OCI-LY1 (cell line): ENCODE measurements around the gene TMEM9B.

Source experiments
- H2AFZ ChIP-seq: fragments of 200-600 bp; sonication (generic), shearing (Covaris generic); 2 replicates; pipeline ENCODE4 v1.6.0; 2014; ENCODE audit warnings: antibody characterized with exemption, mild to moderate bottlenecking, low read length
- H3F3A ChIP-seq: fragments of 200-600 bp; sonication (generic), shearing (Covaris generic); 2 replicates; pipeline ENCODE4 v1.6.0; 2014; ENCODE audit warnings: mild to moderate bottlenecking, antibody characterized with exemption, low read length, moderate library complexity; ENCODE audit not compliant: insufficient read depth
- H3K27ac ChIP-seq: fragments of 200-600 bp; sonication (generic); 2 replicates; pipeline ENCODE4 v1.5.1; 2014; ENCODE audit warnings: low read length, mixed run types, mild to moderate bottlenecking, low read depth; ENCODE audit not compliant: poor library complexity, severe bottlenecking
- H3K27me3 ChIP-seq: fragments of 200-600 bp; sonication (generic); 2 replicates; pipeline ENCODE4 v1.6.0; 2014; ENCODE audit warnings: antibody characterized with exemption, mild to moderate bottlenecking, low read length, moderate library complexity; ENCODE audit not compliant: insufficient read depth
- H3K36me3 ChIP-seq: fragments of 200-600 bp; sonication (generic); 2 replicates; pipeline ENCODE4 v1.6.1; 2014; ENCODE audit warnings: mild to moderate bottlenecking, antibody characterized with exemption, low read length, moderate library complexity, mixed read lengths; ENCODE audit not compliant: insufficient read depth
- H3K4me1 ChIP-seq: fragments of 200-600 bp; sonication (generic); 2 replicates; pipeline ENCODE4 v1.5.1; 2014; ENCODE audit warnings: mild to moderate bottlenecking, low read length, moderate library complexity; ENCODE audit not compliant: insufficient read depth, severe bottlenecking
- H3K4me2 ChIP-seq: fragments of 200-600 bp; sonication (generic), shearing (Covaris generic); 2 replicates; pipeline ENCODE4 v1.6.1; 2014; ENCODE audit warnings: low read length
- H3K4me3 ChIP-seq: fragments of 200-600 bp; sonication (generic); 2 replicates; pipeline ENCODE4 v1.5.1; 2014; ENCODE audit warnings: low read length, low read depth, mild to moderate bottlenecking, mixed read lengths; ENCODE audit not compliant: poor library complexity, severe bottlenecking
- H3K79me2 ChIP-seq: fragments of 200-600 bp; shearing (Covaris generic); 2 replicates; pipeline ENCODE4 v1.6.1; 2016; ENCODE audit warnings: mixed run types, low read length, mixed read lengths; ENCODE audit not compliant: insufficient read depth
- H3K9ac ChIP-seq: fragments of 200-600 bp; sonication (generic), shearing (Covaris generic); 2 replicates; pipeline ENCODE4 v1.6.1; 2014; ENCODE audit warnings: mild to moderate bottlenecking, low read length, mixed read lengths
- H3K9me2 ChIP-seq: fragments of 200-600 bp; sonication (generic), shearing (Covaris generic); 2 replicates; pipeline ENCODE4 v1.6.1; 2014; ENCODE audit warnings: low read depth, mild to moderate bottlenecking, low read length, mixed read lengths
- H3K9me3 ChIP-seq: fragments of 200-600 bp; shearing (Covaris generic); 2 replicates; pipeline ENCODE4 v1.6.1; 2014; ENCODE audit warnings: low read length, mixed read lengths
- H4K20me1 ChIP-seq: fragments of 200-600 bp; sonication (generic), shearing (Covaris generic); 2 replicates; pipeline ENCODE4 v1.6.0; 2016; ENCODE audit warnings: mild to moderate bottlenecking, low read length; ENCODE audit not compliant: insufficient read depth
- CTCF ChIP-seq: fragments of 200-600 bp; sonication (generic), shearing (Covaris generic); IDR thresholded peaks from 2 replicates; pipeline ENCODE4 v1.5.1; 2017; ENCODE audit warnings: mild to moderate bottlenecking, antibody characterized with exemption, low read length, moderate library complexity, mixed read lengths
- EZH2 ChIP-seq: fragments of 200-600 bp; sonication (generic), shearing (Covaris generic); IDR thresholded peaks from 2 replicates; pipeline ENCODE4 v1.8.0; 2017; ENCODE audit warnings: borderline replicate concordance, mixed run types, mild to moderate bottlenecking, antibody characterized with exemption, low read length, moderate library complexity, mixed read lengths

The TMEM9B gene

GRCh38 chr11:8967184-8967583, 2.9 kb upstream of the TMEM9B start:
- H3K36me3 ChIP-seq: peaks cover 4% of the 10 kb centered on the region; the same call in 1 of the 2 replicates
- no peak overlapping the region for H2AFZ ChIP-seq
- H3K79me2 ChIP-seq: peaks cover 16% of the 10 kb centered on the region
- peaks cover 25% of the 10 kb centered on the region for H3K4me1 ChIP-seq
- H3K9ac ChIP-seq: no peak overlapping the region
- H4K20me1 ChIP-seq: no peaks in the 10 kb centered on the region
- H3K4me3 ChIP-seq: no peak overlapping the region
- H3K9me3 ChIP-seq: no peaks in the 10 kb centered on the region
- no peak overlapping the region for H3K27ac ChIP-seq
- no peaks in the 10 kb centered on the region for H3K27me3 ChIP-seq
- TF ChIP-seq CTCF (no peak), EZH2 (no peak)
- no peaks in the 10 kb centered on the region for H3F3A ChIP-seq
- H3K9me2 ChIP-seq: no peaks in the 10 kb centered on the region
- H3K4me2 ChIP-seq: no peak overlapping the region

- Histone ChIP-seq H2AFZ (no peak overlapping the region), H3K9ac (peak overlapping the region; percentile 93), H4K20me1 (no peaks in the 10 kb centered on the region), H3K4me3 (peak overlapping the region; percentile 95), H3K9me3 (no peaks in the 10 kb centered on the region), H3K27ac (peak overlapping the region; percentile 33), H3K36me3 (peaks cover 9% of the 10 kb centered on the region; the same call in 1 of the 2 replicates), H3K27me3 (no peaks in the 10 kb centered on the region), H3K4me2 (peak overlapping the region; percentile 93), H3K4me1 (peaks cover 32% of the 10 kb centered on the region), H3F3A (no peaks in the 10 kb centered on the region), H3K79me2 (peaks cover 31% of the 10 kb centered on the region), H3K9me2 (no peaks in the 10 kb centered on the region)
- TF ChIP-seq EZH2: no peak
- TF ChIP-seq CTCF: no peak
Measured at GRCh38 chr11:8963569-8964323, 496 bp downstream of the TMEM9B start.

GRCh38 chr11:8962841-8963240, 1.4 kb downstream of the TMEM9B start:
- Histone ChIP-seq H3K4me2 (peak overlapping the region; percentile 93), H3K27ac (peak overlapping the region; percentile 33), H3K9ac (peak overlapping the region; percentile 93), H3K27me3 (no peaks in the 10 kb centered on the region), H3K4me1 (peaks cover 32% of the 10 kb centered on the region), H4K20me1 (no peaks in the 10 kb centered on the region), H3K36me3 (peaks cover 9% of the 10 kb centered on the region; the same call in 1 of the 2 replicates), H3F3A (no peaks in the 10 kb centered on the region), H3K4me3 (peak overlapping the region; percentile 95), H3K9me2 (no peaks in the 10 kb centered on the region), H3K9me3 (no peaks in the 10 kb centered on the region), H3K79me2 (peaks cover 33% of the 10 kb centered on the region), H2AFZ (no peak overlapping the region)
- no peak for TF ChIP-seq EZH2
- no peak for TF ChIP-seq CTCF
